ENCODE data around the gene FAM107B.

GRCh38 chr10:14513123-14513522, 261.6 kb downstream of the FAM107B start:
- TF ChIP-seq, protein P1, sequence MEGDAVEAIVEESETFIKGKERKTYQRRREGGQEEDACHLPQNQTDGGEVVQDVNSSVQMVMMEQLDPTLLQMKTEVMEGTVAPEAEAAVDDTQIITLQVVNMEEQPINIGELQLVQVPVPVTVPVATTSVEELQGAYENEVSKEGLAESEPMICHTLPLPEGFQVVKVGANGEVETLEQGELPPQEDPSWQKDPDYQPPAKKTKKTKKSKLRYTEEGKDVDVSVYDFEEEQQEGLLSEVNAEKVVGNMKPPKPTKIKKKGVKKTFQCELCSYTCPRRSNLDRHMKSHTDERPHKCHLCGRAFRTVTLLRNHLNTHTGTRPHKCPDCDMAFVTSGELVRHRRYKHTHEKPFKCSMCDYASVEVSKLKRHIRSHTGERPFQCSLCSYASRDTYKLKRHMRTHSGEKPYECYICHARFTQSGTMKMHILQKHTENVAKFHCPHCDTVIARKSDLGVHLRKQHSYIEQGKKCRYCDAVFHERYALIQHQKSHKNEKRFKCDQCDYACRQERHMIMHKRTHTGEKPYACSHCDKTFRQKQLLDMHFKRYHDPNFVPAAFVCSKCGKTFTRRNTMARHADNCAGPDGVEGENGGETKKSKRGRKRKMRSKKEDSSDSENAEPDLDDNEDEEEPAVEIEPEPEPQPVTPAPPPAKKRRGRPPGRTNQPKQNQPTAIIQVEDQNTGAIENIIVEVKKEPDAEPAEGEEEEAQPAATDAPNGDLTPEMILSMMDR (IDR thresholded peaks at IDR 0.05; ENCODE audit: low read depth, low read length, missing input control): no peak
- TF ChIP-seq RAD21 (IDR thresholded peaks at IDR 0.05) (no peak), MAX (IDR thresholded peaks at IDR 0.05) (no peak), GABPA (IDR thresholded peaks at IDR 0.05 in 1 of 2, conservative IDR thresholded peaks at IDR 0.05 in 1 of 2) (no peak), TAF1 (conservative IDR thresholded peaks at IDR 0.05) (no peak), JUND (IDR thresholded peaks at IDR 0.05) (no peak), YY1 (IDR thresholded peaks at IDR 0.05) (no peak), SP1 (IDR thresholded peaks at IDR 0.05) (no peak)
- TF ChIP-seq, protein P2, sequence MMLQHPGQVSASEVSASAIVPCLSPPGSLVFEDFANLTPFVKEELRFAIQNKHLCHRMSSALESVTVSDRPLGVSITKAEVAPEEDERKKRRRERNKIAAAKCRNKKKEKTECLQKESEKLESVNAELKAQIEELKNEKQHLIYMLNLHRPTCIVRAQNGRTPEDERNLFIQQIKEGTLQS (IDR thresholded peaks at IDR 0.05): no peak
